ENCODE measurements around the gene VPS16. TPM values are rescaled to one million over a fixed set of nuclear protein-coding genes. Genes with fewer than 3 reads are reported as not detected.
"Not testable (repeated sequence)": the region's sequence is repeated elsewhere in the genome, so short reads cannot be mapped to it uniquely, and the experiment has no call there.

Gene VPS16
- total RNA-seq, 1 experiment from 2014 or later: 26.2 TPM

DNA sequence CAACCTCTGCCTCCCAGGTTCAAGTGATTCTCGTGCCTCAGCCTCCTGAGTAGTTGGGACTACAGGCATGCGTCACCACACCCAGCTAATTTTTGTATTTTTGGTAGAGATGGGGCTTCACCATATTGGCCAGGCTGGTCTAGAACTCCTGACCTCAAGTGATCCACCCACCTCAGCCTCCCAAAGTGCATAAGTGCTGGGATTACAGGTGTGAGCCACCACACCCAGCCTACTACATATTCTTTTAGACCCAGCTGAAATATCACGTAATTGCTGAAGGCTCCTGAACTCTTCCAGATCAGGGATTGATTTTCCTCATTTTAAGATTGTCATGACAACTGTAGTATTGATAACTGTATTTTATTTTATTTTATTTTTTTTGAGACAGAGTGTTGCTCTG is 54.6 kb downstream of the VPS16 start:
- H3K9me3 Mint-ChIP-seq: peaks cover 12% of the 10 kb centered on the region

DNA sequence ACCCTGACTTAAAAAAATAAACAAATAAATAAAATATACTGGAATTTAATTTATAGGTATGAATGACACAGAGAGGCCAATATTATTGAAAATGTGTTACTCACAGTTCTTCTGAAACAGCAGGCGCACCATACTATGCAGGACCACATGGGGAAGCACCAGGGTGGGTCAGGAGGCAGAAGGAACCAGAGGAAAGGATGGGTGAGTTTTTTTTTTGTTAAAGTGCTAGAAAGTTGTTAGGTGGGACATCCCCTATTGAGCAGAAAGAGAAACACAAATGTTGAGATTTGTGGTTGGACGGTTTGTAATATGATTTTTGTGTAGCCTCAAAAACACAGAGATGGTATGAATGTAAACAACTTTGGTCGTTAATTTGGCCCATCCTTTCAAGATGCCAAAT is 58.7 kb downstream of the VPS16 start:
- H3K27me3 Mint-ChIP-seq (ENCODE audit: low read depth): no peaks in the 10 kb centered on the region; the same call in 1 of the 2 replicates
- no peak for DNase-seq (ENCODE audit: low spot score)
- H3K27ac Mint-ChIP-seq: no peak overlapping the region
- TF ChIP-seq, protein P1, sequence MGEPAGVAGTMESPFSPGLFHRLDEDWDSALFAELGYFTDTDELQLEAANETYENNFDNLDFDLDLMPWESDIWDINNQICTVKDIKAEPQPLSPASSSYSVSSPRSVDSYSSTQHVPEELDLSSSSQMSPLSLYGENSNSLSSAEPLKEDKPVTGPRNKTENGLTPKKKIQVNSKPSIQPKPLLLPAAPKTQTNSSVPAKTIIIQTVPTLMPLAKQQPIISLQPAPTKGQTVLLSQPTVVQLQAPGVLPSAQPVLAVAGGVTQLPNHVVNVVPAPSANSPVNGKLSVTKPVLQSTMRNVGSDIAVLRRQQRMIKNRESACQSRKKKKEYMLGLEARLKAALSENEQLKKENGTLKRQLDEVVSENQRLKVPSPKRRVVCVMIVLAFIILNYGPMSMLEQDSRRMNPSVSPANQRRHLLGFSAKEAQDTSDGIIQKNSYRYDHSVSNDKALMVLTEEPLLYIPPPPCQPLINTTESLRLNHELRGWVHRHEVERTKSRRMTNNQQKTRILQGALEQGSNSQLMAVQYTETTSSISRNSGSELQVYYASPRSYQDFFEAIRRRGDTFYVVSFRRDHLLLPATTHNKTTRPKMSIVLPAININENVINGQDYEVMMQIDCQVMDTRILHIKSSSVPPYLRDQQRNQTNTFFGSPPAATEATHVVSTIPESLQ (CRISPR knock-in tag; IDR thresholded peaks at IDR 0.05): no peak
- TF ChIP-seq GRHL2 (CRISPR knock-in tag; IDR thresholded peaks at IDR 0.05; ENCODE audit: insufficient replicate concordance, severe bottlenecking) (no peak), ZNF138 (CRISPR knock-in tag; conservative IDR thresholded peaks at IDR 0.05) (no peak), MXD4 (CRISPR knock-in tag; IDR thresholded peaks at IDR 0.05; ENCODE audit: borderline replicate concordance) (no peak), FOXK1 (CRISPR knock-in tag; IDR thresholded peaks at IDR 0.05) (no peak), ETV6 (CRISPR knock-in tag; IDR thresholded peaks at IDR 0.05) (no peak)
- TF ChIP-seq, protein P2, sequence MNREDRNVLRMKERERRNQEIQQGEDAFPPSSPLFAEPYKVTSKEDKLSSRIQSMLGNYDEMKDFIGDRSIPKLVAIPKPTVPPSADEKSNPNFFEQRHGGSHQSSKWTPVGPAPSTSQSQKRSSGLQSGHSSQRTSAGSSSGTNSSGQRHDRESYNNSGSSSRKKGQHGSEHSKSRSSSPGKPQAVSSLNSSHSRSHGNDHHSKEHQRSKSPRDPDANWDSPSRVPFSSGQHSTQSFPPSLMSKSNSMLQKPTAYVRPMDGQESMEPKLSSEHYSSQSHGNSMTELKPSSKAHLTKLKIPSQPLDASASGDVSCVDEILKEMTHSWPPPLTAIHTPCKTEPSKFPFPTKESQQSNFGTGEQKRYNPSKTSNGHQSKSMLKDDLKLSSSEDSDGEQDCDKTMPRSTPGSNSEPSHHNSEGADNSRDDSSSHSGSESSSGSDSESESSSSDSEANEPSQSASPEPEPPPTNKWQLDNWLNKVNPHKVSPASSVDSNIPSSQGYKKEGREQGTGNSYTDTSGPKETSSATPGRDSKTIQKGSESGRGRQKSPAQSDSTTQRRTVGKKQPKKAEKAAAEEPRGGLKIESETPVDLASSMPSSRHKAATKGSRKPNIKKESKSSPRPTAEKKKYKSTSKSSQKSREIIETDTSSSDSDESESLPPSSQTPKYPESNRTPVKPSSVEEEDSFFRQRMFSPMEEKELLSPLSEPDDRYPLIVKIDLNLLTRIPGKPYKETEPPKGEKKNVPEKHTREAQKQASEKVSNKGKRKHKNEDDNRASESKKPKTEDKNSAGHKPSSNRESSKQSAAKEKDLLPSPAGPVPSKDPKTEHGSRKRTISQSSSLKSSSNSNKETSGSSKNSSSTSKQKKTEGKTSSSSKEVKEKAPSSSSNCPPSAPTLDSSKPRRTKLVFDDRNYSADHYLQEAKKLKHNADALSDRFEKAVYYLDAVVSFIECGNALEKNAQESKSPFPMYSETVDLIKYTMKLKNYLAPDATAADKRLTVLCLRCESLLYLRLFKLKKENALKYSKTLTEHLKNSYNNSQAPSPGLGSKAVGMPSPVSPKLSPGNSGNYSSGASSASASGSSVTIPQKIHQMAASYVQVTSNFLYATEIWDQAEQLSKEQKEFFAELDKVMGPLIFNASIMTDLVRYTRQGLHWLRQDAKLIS (CRISPR knock-in tag; IDR thresholded peaks at IDR 0.05; ENCODE audit: borderline replicate concordance): no peak
- TF ChIP-seq, protein P3, sequence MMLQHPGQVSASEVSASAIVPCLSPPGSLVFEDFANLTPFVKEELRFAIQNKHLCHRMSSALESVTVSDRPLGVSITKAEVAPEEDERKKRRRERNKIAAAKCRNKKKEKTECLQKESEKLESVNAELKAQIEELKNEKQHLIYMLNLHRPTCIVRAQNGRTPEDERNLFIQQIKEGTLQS (CRISPR knock-in tag; conservative IDR thresholded peaks at IDR 0.05): no peak
- ATAC-seq: no peak
- peaks cover 13% of the 10 kb centered on the region for H3K9me3 Mint-ChIP-seq
- CTCF ChIA-PET: no interaction called here
- POLR2A ChIA-PET: no interaction called here
- no peak overlapping the region for H3K4me3 Mint-ChIP-seq
- H3K4me1 Mint-ChIP-seq: no peaks in the 10 kb centered on the region
- H3K36me3 Mint-ChIP-seq: peaks cover 23% of the 10 kb centered on the region

More for the DNA sequence above, 54.6 kb downstream of the VPS16 start:
- H3K4me3 Mint-ChIP-seq; ATAC-seq; POLR2A ChIA-PET; H3K4me1 Mint-ChIP-seq; H3K27me3 Mint-ChIP-seq (ENCODE audit: low read depth); H3K27ac Mint-ChIP-seq; DNase-seq (ENCODE audit: low spot score): not testable (repeated sequence)
- CTCF ChIA-PET: interaction anchor here (0.6 kb wide), 1 partner anchor 40 kb away, joined by 6 read pairs; no protein-coding TSS in a partner anchor
- H3K36me3 Mint-ChIP-seq: peaks cover 14% of the 10 kb centered on the region

DNA sequence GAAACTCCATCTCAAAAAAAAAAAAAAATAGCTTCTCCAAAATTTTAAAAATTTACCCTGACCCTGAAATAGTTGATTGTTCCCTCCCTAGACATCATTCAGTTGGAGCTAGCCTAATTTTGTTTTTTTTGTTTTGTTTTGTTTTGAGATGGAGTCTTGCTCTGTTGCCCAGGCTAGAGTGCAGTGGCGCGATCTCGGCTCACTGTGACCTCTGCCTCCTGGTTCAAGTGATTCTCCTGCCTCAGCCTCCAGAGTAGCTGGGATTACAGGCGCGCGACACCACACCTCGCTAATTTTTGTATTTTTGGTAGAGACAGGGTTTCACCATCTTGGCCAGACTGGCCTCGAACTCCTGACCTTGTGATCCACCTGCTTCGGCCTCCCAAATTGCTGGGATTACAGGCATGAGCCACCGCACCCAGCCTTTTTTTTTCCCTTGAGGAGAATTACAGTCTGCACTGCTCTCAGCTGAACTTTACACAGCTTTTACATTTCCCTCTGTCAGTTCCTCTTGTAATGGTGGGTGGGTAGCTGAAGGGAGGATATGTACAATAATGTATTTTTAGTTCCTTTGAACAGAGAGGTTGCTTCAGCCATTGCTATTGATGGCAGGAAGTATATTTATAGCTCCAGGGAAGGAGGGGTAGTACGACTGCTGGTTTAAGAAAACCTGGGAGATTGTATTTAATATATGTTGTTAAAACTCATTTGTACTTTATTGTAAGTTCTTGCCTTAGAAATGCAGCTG is 60.5 kb downstream of the VPS16 start:
- Mint-ChIP-seq H3K27ac (no peak overlapping the region), H3K4me1 (no peaks in the 10 kb centered on the region), H3K9me3 (peaks cover 21% of the 10 kb centered on the region), H3K27me3 (ENCODE audit: low read depth) (no peaks in the 10 kb centered on the region; the same call in 1 of the 2 replicates), H3K36me3 (peaks cover 30% of the 10 kb centered on the region), H3K4me3 (no peak overlapping the region)
- ChIA-PET CTCF (interaction anchor here (0.6 to 1.0 kb wide), 3 partner anchors 35 to 1792 kb away, joined by 3 read pairs; no protein-coding TSS in a partner anchor), POLR2A (no interaction called here)
- no peak for DNase-seq (ENCODE audit: low spot score)
- TF ChIP-seq ZNF121 (CRISPR knock-in tag; IDR thresholded peaks at IDR 0.05) (peak; percentile 63; the same call in 1 of the 2 replicates), SP1 (CRISPR knock-in tag; conservative IDR thresholded peaks at IDR 0.05) (no peak)
- ATAC-seq: no peak

DNA sequence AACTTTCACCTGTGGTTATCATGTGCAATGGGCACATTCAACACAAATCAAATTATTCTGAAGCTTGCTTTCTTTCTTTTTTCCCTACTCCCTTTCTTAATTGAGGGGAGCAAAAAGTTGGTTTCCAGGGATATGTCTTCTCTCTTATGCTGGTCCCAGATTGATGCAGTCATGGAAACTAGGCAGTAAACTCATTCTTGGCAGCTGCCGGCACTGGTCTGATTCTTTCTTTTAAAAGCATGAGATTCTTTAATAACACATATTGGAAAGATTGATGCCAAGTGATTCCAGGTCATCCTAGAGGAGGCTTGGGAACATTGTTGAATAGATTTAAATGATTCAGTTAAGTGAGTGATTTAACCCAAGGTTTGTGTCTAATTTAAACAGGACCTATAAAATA is 61.7 kb downstream of the VPS16 start:
- CTCF ChIA-PET: no interaction called here
- H3K4me1 Mint-ChIP-seq: no peaks in the 10 kb centered on the region
- no peaks in the 10 kb centered on the region; the same call in 1 of the 2 replicates for H3K27me3 Mint-ChIP-seq (ENCODE audit: low read depth)
- H3K36me3 Mint-ChIP-seq: peaks cover 25% of the 10 kb centered on the region
- no peak overlapping the region for H3K27ac Mint-ChIP-seq
- DNase-seq (ENCODE audit: low spot score): no peak
- ATAC-seq: no peak
- peaks cover 14% of the 10 kb centered on the region for H3K9me3 Mint-ChIP-seq
- POLR2A ChIA-PET: no interaction called here
- H3K4me3 Mint-ChIP-seq: no peak overlapping the region
- TF ChIP-seq ELF4 (CRISPR knock-in tag; IDR thresholded peaks at IDR 0.05; ENCODE audit: low read depth): no peak
- TF ChIP-seq ZNF396 (CRISPR knock-in tag; IDR thresholded peaks at IDR 0.05; ENCODE audit: borderline replicate concordance): no peak
- no peak for TF ChIP-seq FOXK1 (CRISPR knock-in tag; IDR thresholded peaks at IDR 0.05)
- no peak for TF ChIP-seq ATF1 (CRISPR knock-in tag; IDR thresholded peaks at IDR 0.05)
- no peak for TF ChIP-seq ZNF138 (CRISPR knock-in tag; conservative IDR thresholded peaks at IDR 0.05)
- TF ChIP-seq RORB (CRISPR knock-in tag; IDR thresholded peaks at IDR 0.05): no peak
- TF ChIP-seq, protein P4, sequence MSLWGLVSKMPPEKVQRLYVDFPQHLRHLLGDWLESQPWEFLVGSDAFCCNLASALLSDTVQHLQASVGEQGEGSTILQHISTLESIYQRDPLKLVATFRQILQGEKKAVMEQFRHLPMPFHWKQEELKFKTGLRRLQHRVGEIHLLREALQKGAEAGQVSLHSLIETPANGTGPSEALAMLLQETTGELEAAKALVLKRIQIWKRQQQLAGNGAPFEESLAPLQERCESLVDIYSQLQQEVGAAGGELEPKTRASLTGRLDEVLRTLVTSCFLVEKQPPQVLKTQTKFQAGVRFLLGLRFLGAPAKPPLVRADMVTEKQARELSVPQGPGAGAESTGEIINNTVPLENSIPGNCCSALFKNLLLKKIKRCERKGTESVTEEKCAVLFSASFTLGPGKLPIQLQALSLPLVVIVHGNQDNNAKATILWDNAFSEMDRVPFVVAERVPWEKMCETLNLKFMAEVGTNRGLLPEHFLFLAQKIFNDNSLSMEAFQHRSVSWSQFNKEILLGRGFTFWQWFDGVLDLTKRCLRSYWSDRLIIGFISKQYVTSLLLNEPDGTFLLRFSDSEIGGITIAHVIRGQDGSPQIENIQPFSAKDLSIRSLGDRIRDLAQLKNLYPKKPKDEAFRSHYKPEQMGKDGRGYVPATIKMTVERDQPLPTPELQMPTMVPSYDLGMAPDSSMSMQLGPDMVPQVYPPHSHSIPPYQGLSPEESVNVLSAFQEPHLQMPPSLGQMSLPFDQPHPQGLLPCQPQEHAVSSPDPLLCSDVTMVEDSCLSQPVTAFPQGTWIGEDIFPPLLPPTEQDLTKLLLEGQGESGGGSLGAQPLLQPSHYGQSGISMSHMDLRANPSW (CRISPR knock-in tag; conservative IDR thresholded peaks at IDR 0.05; ENCODE audit: low read depth): no peak
- no peak for TF ChIP-seq RELA (CRISPR knock-in tag; IDR thresholded peaks at IDR 0.05; ENCODE audit: borderline replicate concordance)
- TF ChIP-seq ZBTB21 (CRISPR knock-in tag; IDR thresholded peaks at IDR 0.05; ENCODE audit: borderline replicate concordance): no peak
- TF ChIP-seq JUN (CRISPR knock-in tag; IDR thresholded peaks at IDR 0.05): no peak
- TF ChIP-seq ZNF317 (CRISPR knock-in tag; IDR thresholded peaks at IDR 0.05; ENCODE audit: borderline replicate concordance, low read depth): no peak
- TF ChIP-seq FOXP1 (CRISPR knock-in tag; IDR thresholded peaks at IDR 0.05; ENCODE audit: borderline replicate concordance): no peak
